ENCODE data around the gene PATJ.

DNA sequence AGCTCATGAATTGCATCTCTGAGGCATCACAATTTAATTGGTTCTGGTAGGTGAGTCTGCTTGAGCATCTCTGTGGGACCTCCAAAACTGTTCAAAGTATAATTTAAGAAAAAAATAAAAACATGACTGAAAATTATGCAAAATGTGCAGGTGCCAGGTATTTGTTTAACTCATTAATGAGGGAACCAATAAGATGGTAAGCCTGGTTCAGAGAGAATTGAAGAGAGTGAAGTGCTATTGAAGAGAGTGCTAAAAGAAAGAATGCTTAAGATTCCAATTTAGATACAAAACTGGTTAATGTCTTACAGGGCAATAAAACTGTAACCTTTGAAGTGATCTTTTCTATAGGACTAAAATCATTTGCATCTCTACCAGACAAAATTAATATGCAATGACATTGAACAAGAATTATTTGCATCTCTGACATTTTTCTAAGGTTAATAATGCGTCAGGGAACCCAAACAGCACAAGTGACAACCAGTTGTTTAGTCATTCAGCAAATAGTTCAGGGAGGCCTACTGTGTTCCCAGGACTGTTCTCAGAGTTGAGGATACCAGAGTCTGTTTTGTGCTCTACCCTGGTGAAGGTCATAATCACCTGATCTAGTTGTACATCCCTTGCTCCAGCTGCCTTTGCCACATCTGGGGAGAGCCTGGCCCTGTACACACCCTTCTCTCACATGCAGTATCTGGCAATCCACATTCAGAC is 183.5 kb downstream of the PATJ start:
- TF ChIP-seq POLR2A (IDR thresholded peaks at IDR 0.05): no peak
- TF ChIP-seq, protein P1, sequence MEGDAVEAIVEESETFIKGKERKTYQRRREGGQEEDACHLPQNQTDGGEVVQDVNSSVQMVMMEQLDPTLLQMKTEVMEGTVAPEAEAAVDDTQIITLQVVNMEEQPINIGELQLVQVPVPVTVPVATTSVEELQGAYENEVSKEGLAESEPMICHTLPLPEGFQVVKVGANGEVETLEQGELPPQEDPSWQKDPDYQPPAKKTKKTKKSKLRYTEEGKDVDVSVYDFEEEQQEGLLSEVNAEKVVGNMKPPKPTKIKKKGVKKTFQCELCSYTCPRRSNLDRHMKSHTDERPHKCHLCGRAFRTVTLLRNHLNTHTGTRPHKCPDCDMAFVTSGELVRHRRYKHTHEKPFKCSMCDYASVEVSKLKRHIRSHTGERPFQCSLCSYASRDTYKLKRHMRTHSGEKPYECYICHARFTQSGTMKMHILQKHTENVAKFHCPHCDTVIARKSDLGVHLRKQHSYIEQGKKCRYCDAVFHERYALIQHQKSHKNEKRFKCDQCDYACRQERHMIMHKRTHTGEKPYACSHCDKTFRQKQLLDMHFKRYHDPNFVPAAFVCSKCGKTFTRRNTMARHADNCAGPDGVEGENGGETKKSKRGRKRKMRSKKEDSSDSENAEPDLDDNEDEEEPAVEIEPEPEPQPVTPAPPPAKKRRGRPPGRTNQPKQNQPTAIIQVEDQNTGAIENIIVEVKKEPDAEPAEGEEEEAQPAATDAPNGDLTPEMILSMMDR (IDR thresholded peaks at IDR 0.05): no peak

Measured in testis (tissue), 2 donors.